A673 (cell line): ENCODE results near the gene CROCC2. TPM values are rescaled to one million over a fixed set of nuclear protein-coding genes. Genes with fewer than 3 reads are reported as not detected.
A peak's percentile ranks its signal among the peaks of the same experiment; 100 is the strongest.

Experiments used
- Bru-seq: library from RNA; stranded (reverse); fragments of 400-500 nt; gene quantifications from one replicate; lab custom pipeline; 2021; lab: Mats Ljungman, UMichigan
- BruChase-seq, 2 experiments: library from RNA; stranded (reverse); fragments of 400-500 nt; gene quantifications; one replicate each; lab custom pipeline; 2021; lab: Mats Ljungman, UMichigan
- BruUV-seq: library from RNA; stranded (reverse); fragments of 400-500 nt; replicated peaks from 2 replicates; lab custom pipeline; 2021; lab: Mats Ljungman, UMichigan
- CTCF ChIA-PET: fragments of 300-600 bp; sonication (Branson Sonifier 250); formaldehyde crosslinking; loops from one replicate; lab custom pipeline; 2022; ENCODE audit warnings: antibody characterized with exemption; lab: Charles Lee
- POLR2A ChIA-PET: fragments of 300-600 bp; sonication (Branson Sonifier 250); formaldehyde crosslinking; loops from one replicate; lab custom pipeline; 2022; ENCODE audit warnings: antibody characterized with exemption; ENCODE audit not compliant: low non-redundant PET; lab: Charles Lee
- DNase-seq: peaks from one replicate; pipeline ENCODE4 v3.0.0-alpha.2; 2015; ENCODE audit warnings: low spot score
- H3K27ac ChIP-seq: fragments of 200-600 bp; sonication (generic); 2 replicates; pipeline ENCODE4 v1.5.1; 2016; ENCODE audit warnings: mixed run types, low read depth, mild to moderate bottlenecking, mixed read lengths, antibody characterized with exemption, low read length; ENCODE audit not compliant: poor library complexity, severe bottlenecking
- H3K27me3 ChIP-seq: fragments of 200-600 bp; sonication (generic); replicated peaks from 2 replicates; pipeline ENCODE4 v1.6.1; 2017; ENCODE audit warnings: mixed run types, low read depth, mild to moderate bottlenecking, mixed read lengths, antibody characterized with exemption, low read length; ENCODE audit not compliant: insufficient read depth, poor library complexity
- H3K36me3 ChIP-seq: fragments of 200-600 bp; sonication (generic); 2 replicates; pipeline ENCODE4 v1.6.1; 2016; ENCODE audit warnings: mixed run types, mild to moderate bottlenecking, mixed read lengths, antibody characterized with exemption, low read length; ENCODE audit not compliant: insufficient read depth, poor library complexity, severe bottlenecking
- H3K4me1 ChIP-seq: fragments of 200-600 bp; sonication (generic); 2 replicates; pipeline ENCODE4 v1.6.1; 2017; ENCODE audit warnings: mixed run types, mild to moderate bottlenecking, mixed read lengths, antibody characterized with exemption, low read length; ENCODE audit not compliant: insufficient read depth, poor library complexity, severe bottlenecking
- H3K4me3 ChIP-seq: fragments of 200-600 bp; sonication (generic); 2 replicates; pipeline ENCODE4 v1.5.1; 2016; ENCODE audit warnings: low read depth, mixed run types, mild to moderate bottlenecking, mixed read lengths, low read length; ENCODE audit not compliant: poor library complexity, severe bottlenecking
- H3K9me3 ChIP-seq: fragments of 200-600 bp; sonication (generic); 2 replicates; pipeline ENCODE4 v1.6.1; 2016; ENCODE audit warnings: mixed run types, low read depth, mild to moderate bottlenecking, mixed read lengths, antibody characterized with exemption, low read length; ENCODE audit not compliant: poor library complexity, severe bottlenecking
- EZH2 ChIP-seq: fragments of 200-600 bp; sonication (generic); IDR thresholded peaks from 2 replicates; pipeline ENCODE4 v1.6.1; 2017; ENCODE audit warnings: borderline replicate concordance, low read depth, mild to moderate bottlenecking, mixed read lengths, antibody characterized with exemption, low read length; ENCODE audit not compliant: poor library complexity, severe bottlenecking
- intact Hi-C: fragments of 100-400 bp; cut with micrococcal nuclease; formaldehyde crosslinking; loops from one replicate; pipeline ENCODE4 v1.10.0; 2022; ENCODE audit not compliant: unreplicated experiment
- long read RNA-seq: library from polyadenylated mRNA; stranded (forward); transcript quantifications from one replicate; pipeline ENCODE4 v2.0.0, GENCODE V29; 2022
- total RNA-seq: library from RNA; stranded (reverse); gene quantifications from 2 replicates; pipeline ENCODE4 v1.2.3, GENCODE V29; 2021
- TF ChIP-seq, protein P1 (sequence below): fragments of 300-800, 200-600 bp; sonication (generic); conservative IDR thresholded peaks from 2 replicates; pipeline ENCODE4 v1.5.1; 2017; ENCODE audit warnings: low read depth, mild to moderate bottlenecking, antibody characterized with exemption, low read length, moderate library complexity, mixed read lengths

Gene CROCC2
- total RNA-seq (not detected in 2 replicates), Bru-seq, nascent RNA (percentile 0 among the genes with signal in this experiment), BruChase-seq, experiment 1, labeled RNA remaining after a 2-hour chase (percentile 3 among the genes with signal in this experiment), BruChase-seq, experiment 2, labeled RNA remaining after a 6-hour chase (percentile 1 among the genes with signal in this experiment)
- long read RNA-seq, result 0 reads

- POLR2A ChIA-PET, result no interaction called here
- peaks cover 14% of the 10 kb centered on the region for H3K4me1 ChIP-seq
- no peaks in the 10 kb centered on the region for H3K27me3 ChIP-seq
- intact Hi-C loops, result no loop called here
- H3K27ac ChIP-seq, result no peak within 1 kb of the TSS
- no peak for DNase-seq
- no peaks in the 10 kb centered on the region for H3K9me3 ChIP-seq
- CTCF ChIA-PET, result interaction anchor here (1.4 kb wide), 1 partner anchor 8 kb away, joined by 5 read pairs; no protein-coding TSS in a partner anchor
- TF ChIP-seq, protein P1, sequence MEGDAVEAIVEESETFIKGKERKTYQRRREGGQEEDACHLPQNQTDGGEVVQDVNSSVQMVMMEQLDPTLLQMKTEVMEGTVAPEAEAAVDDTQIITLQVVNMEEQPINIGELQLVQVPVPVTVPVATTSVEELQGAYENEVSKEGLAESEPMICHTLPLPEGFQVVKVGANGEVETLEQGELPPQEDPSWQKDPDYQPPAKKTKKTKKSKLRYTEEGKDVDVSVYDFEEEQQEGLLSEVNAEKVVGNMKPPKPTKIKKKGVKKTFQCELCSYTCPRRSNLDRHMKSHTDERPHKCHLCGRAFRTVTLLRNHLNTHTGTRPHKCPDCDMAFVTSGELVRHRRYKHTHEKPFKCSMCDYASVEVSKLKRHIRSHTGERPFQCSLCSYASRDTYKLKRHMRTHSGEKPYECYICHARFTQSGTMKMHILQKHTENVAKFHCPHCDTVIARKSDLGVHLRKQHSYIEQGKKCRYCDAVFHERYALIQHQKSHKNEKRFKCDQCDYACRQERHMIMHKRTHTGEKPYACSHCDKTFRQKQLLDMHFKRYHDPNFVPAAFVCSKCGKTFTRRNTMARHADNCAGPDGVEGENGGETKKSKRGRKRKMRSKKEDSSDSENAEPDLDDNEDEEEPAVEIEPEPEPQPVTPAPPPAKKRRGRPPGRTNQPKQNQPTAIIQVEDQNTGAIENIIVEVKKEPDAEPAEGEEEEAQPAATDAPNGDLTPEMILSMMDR, result no peak
- no peak for TF ChIP-seq EZH2
- no TSS peak for BruUV-seq
- no peak within 1 kb of the TSS for H3K4me3 ChIP-seq
- H3K36me3 ChIP-seq, result no peaks in the 10 kb centered on the region
Measured at GRCh38 chr2:240906141-240906910, at the start of gene CROCC2. CROCC2 (plus strand) TSS chr2:240906336; CDS start chr2:240906514, 178 bp downstream.

GRCh38 chr2:240857039-240858008 lies 48.8 kb upstream of the CROCC2 start:
- DNase-seq, result no peak
- H3K27ac ChIP-seq, result no peak overlapping the region
- TF ChIP-seq, protein P1, result no peak
- TF ChIP-seq EZH2, result no peak
- H3K4me3 ChIP-seq, result no peak overlapping the region
- no peaks in the 10 kb centered on the region for H3K4me1 ChIP-seq
- POLR2A ChIA-PET, result no interaction called here
- no peaks in the 10 kb centered on the region for H3K9me3 ChIP-seq
- H3K36me3 ChIP-seq, result no peaks in the 10 kb centered on the region
- intact Hi-C loops, result no loop called here
- H3K27me3 ChIP-seq, result no peaks in the 10 kb centered on the region
- BruUV-seq, result no TSS peak
- CTCF ChIA-PET, result no interaction called here

DNA sequence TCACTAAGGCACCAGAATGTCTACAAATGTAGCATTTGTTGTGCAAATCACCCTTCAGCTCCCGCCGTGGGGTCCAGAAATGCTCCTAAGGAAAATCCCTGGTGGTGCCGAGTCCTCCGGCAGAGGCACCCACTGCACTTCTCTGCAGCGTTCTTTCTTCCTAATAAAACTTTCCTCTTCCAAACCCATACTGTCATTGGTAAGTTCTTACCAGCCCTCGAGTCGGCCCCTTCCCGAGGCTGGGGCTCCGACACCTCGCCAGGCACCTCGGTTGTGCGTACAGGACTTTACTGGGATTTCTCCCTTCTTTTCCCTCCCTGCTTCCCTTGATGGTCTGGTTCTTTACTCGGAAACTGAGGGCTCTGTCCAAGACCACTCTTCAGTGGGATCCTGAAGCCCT lies 47.8 kb upstream of the CROCC2 start:
- POLR2A ChIA-PET, result no interaction called here
- no peaks in the 10 kb centered on the region for H3K4me1 ChIP-seq
- no peak for DNase-seq
- H3K27ac ChIP-seq, result no peak overlapping the region
- intact Hi-C loops, result no loop called here
- CTCF ChIA-PET, result no interaction called here
- no TSS peak for BruUV-seq
- H3K27me3 ChIP-seq, result no peaks in the 10 kb centered on the region
- H3K4me3 ChIP-seq, result no peak overlapping the region
- no peaks in the 10 kb centered on the region for H3K36me3 ChIP-seq
- TF ChIP-seq, protein P1, result no peak
- H3K9me3 ChIP-seq, result no peaks in the 10 kb centered on the region
